PFSK-1 (cell line): ENCODE results near the gene CALML3.

Experiments used
- FOXP2 ChIP-seq: optimal IDR thresholded peaks from 2 replicates; pipeline ENCODE3; 2011; ENCODE audit warnings: borderline replicate concordance, control low read depth, inconsistent platforms; ENCODE audit not compliant: insufficient read depth; ENCODE audit errors: extremely low read length, extremely low read depth
- POLR2AphosphoS5 ChIP-seq: IDR thresholded peaks from 2 replicates; pipeline ENCODE4 v1.6.1; 2012; ENCODE audit warnings: low read depth, mild to moderate bottlenecking, control low read depth, low read length, moderate library complexity
- SIN3A ChIP-seq: IDR thresholded peaks from 2 replicates; pipeline ENCODE4 v1.6.1; 2012; ENCODE audit warnings: mild to moderate bottlenecking, low read length, moderate library complexity, borderline replicate concordance; ENCODE audit not compliant: insufficient read depth
- TAF1 ChIP-seq: IDR thresholded peaks from 2 replicates; pipeline ENCODE4 v1.6.1; 2012; ENCODE audit warnings: low read length, control low read depth, borderline replicate concordance; ENCODE audit not compliant: insufficient read depth
- TF ChIP-seq, protein P1 (sequence below), 2 experiments: IDR thresholded peaks; 2 replicates each; pipeline versions ENCODE4 v1.6.1 to v1.8.0; 2011 to 2012; ENCODE audit warnings: low read depth in 2 of 2, low read length in 2 of 2, control low read depth in 1 of 2, inconsistent platforms in 1 of 2, mild to moderate bottlenecking in 1 of 2, moderate library complexity in 1 of 2; ENCODE audit not compliant: insufficient read depth in 1 of 2

DNA sequence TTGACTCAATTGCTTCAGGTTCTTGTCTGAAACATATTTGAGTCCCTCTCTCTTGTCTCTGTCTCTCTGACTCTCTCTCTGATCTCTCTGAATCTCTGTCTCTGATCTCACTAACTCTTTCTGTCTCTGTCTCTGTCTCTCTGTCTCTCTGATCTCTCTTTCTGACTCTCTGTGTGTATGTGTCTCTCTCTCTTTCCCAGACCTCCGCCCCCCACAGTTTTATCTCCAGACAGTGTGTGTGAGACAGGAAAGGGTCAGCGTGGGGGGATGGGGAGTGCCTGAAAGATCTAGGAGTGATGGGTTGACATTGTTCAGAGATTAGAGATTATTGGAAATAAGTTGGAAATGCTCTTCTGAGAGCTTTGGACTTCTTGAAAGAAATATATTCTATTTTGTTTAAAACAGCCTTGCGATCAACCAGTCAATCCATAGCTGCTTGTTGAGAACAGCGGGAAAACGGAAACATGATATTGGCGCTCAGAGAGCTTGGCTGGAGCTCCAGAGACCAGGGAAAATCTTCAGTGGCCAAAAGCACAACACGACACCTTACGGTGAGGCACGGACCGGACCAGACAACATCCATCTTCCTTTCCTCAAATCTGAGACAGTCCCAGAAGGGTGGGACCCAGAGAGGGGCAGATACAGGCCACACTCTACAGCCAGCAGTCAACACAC, 35.5 kb downstream of the CALML3 start:
- TF ChIP-seq SIN3A: no peak
- TF ChIP-seq POLR2AphosphoS5: no peak
- TF ChIP-seq, protein P1, sequence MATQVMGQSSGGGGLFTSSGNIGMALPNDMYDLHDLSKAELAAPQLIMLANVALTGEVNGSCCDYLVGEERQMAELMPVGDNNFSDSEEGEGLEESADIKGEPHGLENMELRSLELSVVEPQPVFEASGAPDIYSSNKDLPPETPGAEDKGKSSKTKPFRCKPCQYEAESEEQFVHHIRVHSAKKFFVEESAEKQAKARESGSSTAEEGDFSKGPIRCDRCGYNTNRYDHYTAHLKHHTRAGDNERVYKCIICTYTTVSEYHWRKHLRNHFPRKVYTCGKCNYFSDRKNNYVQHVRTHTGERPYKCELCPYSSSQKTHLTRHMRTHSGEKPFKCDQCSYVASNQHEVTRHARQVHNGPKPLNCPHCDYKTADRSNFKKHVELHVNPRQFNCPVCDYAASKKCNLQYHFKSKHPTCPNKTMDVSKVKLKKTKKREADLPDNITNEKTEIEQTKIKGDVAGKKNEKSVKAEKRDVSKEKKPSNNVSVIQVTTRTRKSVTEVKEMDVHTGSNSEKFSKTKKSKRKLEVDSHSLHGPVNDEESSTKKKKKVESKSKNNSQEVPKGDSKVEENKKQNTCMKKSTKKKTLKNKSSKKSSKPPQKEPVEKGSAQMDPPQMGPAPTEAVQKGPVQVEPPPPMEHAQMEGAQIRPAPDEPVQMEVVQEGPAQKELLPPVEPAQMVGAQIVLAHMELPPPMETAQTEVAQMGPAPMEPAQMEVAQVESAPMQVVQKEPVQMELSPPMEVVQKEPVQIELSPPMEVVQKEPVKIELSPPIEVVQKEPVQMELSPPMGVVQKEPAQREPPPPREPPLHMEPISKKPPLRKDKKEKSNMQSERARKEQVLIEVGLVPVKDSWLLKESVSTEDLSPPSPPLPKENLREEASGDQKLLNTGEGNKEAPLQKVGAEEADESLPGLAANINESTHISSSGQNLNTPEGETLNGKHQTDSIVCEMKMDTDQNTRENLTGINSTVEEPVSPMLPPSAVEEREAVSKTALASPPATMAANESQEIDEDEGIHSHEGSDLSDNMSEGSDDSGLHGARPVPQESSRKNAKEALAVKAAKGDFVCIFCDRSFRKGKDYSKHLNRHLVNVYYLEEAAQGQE (IDR thresholded peaks at IDR 0.05; ENCODE audit: insufficient read depth in 1 of 2, low read depth in 2 of 2, low read length in 2 of 2): no peak
- no peak for TF ChIP-seq TAF1
- TF ChIP-seq FOXP2: no peak
